Measurements from ENCODE around the gene BCAR3. TPM values are rescaled to one million over a fixed set of nuclear protein-coding genes. Genes with fewer than 3 reads are reported as not detected.

The BCAR3 gene
- total RNA-seq, 1 donor from 2014 or later, result 11.7 TPM

- no peak for TF ChIP-seq EZH2 (IDR thresholded peaks at IDR 0.05)
- TF ChIP-seq EZH2phosphoT487 (IDR thresholded peaks at IDR 0.05), result no peak
- no peak for TF ChIP-seq CTCF (IDR thresholded peaks at IDR 0.05)
- Histone ChIP-seq H3K36me3 (no peaks in the 10 kb centered on the region), H3K4me2 (no peak overlapping the region), H3K9ac (no peak overlapping the region), H2AFZ (replicated peaks) (no peak overlapping the region), H3F3A (ENCODE audit: low read depth) (no peaks in the 10 kb centered on the region), H3K4me1 (peaks cover 7% of the 10 kb centered on the region), H3K9me3 (ENCODE audit: low read depth) (no peaks in the 10 kb centered on the region), H3K4me3 (no peak overlapping the region), H4K20me1 (ENCODE audit: low read depth) (no peaks in the 10 kb centered on the region), H3K27me3 (no peaks in the 10 kb centered on the region), H3K27ac (no peak overlapping the region), H3K79me2 (ENCODE audit: low read depth) (no peaks in the 10 kb centered on the region)
- H3K4me1 Mint-ChIP-seq, result peaks cover 25% of the 10 kb centered on the region
- H3K27ac Mint-ChIP-seq, result peak overlapping the region; percentile 39
- H3K36me3 Mint-ChIP-seq, result no peaks in the 10 kb centered on the region
- peaks cover 9% of the 10 kb centered on the region for H3K27me3 Mint-ChIP-seq (ENCODE audit: insufficient read depth, low read depth)
- no peak for DNase-seq (ENCODE audit: low spot score)
- no peaks in the 10 kb centered on the region for H3K9me3 Mint-ChIP-seq
- H3K4me3 Mint-ChIP-seq, result no peak overlapping the region
Measured at GRCh38 chr1:93700532-93701469, 19.2 kb upstream of the BCAR3 start.

- Mint-ChIP-seq H3K36me3 (no peaks in the 10 kb centered on the region), H3K4me1 (peaks cover 25% of the 10 kb centered on the region), H3K27me3 (ENCODE audit: insufficient read depth, low read depth) (peaks cover 9% of the 10 kb centered on the region), H3K9me3 (no peaks in the 10 kb centered on the region), H3K4me3 (no peak overlapping the region), H3K27ac (no peak overlapping the region)
- DNase-seq (ENCODE audit: low spot score), result no peak
- peaks cover 7% of the 10 kb centered on the region for H3K4me1 ChIP-seq
- no peaks in the 10 kb centered on the region for H3K27me3 ChIP-seq
- H3K4me3 ChIP-seq, result no peak overlapping the region
- H3F3A ChIP-seq (ENCODE audit: low read depth), result no peaks in the 10 kb centered on the region
- no peak for TF ChIP-seq CTCF (IDR thresholded peaks at IDR 0.05)
- no peak for TF ChIP-seq EZH2 (IDR thresholded peaks at IDR 0.05)
- H3K4me2 ChIP-seq, result no peak overlapping the region
- no peaks in the 10 kb centered on the region for H3K9me3 ChIP-seq (ENCODE audit: low read depth)
- H2AFZ ChIP-seq (replicated peaks), result no peak overlapping the region
- H3K9ac ChIP-seq, result no peak overlapping the region
- H3K27ac ChIP-seq, result no peak overlapping the region
- no peaks in the 10 kb centered on the region for H3K79me2 ChIP-seq (ENCODE audit: low read depth)
- no peaks in the 10 kb centered on the region for H4K20me1 ChIP-seq (ENCODE audit: low read depth)
- no peaks in the 10 kb centered on the region for H3K36me3 ChIP-seq
Measured at GRCh38 chr1:93699503-93700168, 18.0 kb upstream of the BCAR3 start.

GRCh38 chr1:93699049-93699384, 17.4 kb upstream of the BCAR3 start:
- TF ChIP-seq EZH2phosphoT487 (IDR thresholded peaks at IDR 0.05) (no peak), CTCF (IDR thresholded peaks at IDR 0.05) (no peak), EZH2 (IDR thresholded peaks at IDR 0.05) (no peak)
- no peaks in the 10 kb centered on the region for H3K9me3 Mint-ChIP-seq
- no peaks in the 10 kb centered on the region for H3K36me3 ChIP-seq

More at GRCh38 chr1:93699049-93699384, 17.4 kb upstream of the BCAR3 start:
- no peaks in the 10 kb centered on the region for H3F3A ChIP-seq (ENCODE audit: low read depth)
- H2AFZ ChIP-seq (replicated peaks), result no peak overlapping the region
- H3K9ac ChIP-seq, result no peak overlapping the region
- Mint-ChIP-seq H3K4me3 (no peak overlapping the region), H3K36me3 (no peaks in the 10 kb centered on the region), H3K4me1 (peaks cover 21% of the 10 kb centered on the region), H3K27ac (no peak overlapping the region), H3K27me3 (ENCODE audit: insufficient read depth, low read depth) (peaks cover 9% of the 10 kb centered on the region)
- no peak overlapping the region for H3K27ac ChIP-seq
- H3K79me2 ChIP-seq (ENCODE audit: low read depth), result no peaks in the 10 kb centered on the region
- DNase-seq (ENCODE audit: low spot score), result no peak
- no peaks in the 10 kb centered on the region for H4K20me1 ChIP-seq (ENCODE audit: low read depth)
- H3K4me1 ChIP-seq, result peaks cover 7% of the 10 kb centered on the region
- no peak overlapping the region for H3K4me2 ChIP-seq
- no peaks in the 10 kb centered on the region for H3K9me3 ChIP-seq (ENCODE audit: low read depth)
- H3K4me3 ChIP-seq, result no peak overlapping the region
- no peaks in the 10 kb centered on the region for H3K27me3 ChIP-seq
